Smooth muscle cell (in vitro differentiated cells): ENCODE measurements around the gene GRHL1. TPM values are rescaled to one million over a fixed set of nuclear protein-coding genes. Genes with fewer than 3 reads are reported as not detected.

Source experiments
- DNase-seq: peaks from one replicate; lab custom pipeline; 2025; ENCODE audit not compliant: unreplicated experiment; lab: John Stamatoyannopoulos, UW
- H2AFZ ChIP-seq: fragments of 200-600 bp; sonication (generic); 2 replicates; pipeline ENCODE4 v1.6.0; 2016; ENCODE audit warnings: antibody characterized with exemption, low read depth, mild to moderate bottlenecking
- H3F3A ChIP-seq: fragments of 200-600 bp; sonication (generic); 2 replicates; pipeline ENCODE4 v1.6.0; 2017; ENCODE audit warnings: antibody characterized with exemption, low read depth
- H3K27ac ChIP-seq: fragments of 200-600 bp; sonication (generic); 2 replicates; pipeline ENCODE4 v1.5.1; 2016; ENCODE audit warnings: low read depth, mild to moderate bottlenecking
- H3K27me3 ChIP-seq: fragments of 200-600 bp; sonication (generic); 2 replicates; pipeline ENCODE4 v1.6.1; 2016; ENCODE audit warnings: low read depth, mild to moderate bottlenecking
- H3K36me3 ChIP-seq: fragments of 200-600 bp; sonication (generic); 2 replicates; pipeline ENCODE4 v1.5.1; 2016; ENCODE audit warnings: low read depth
- H3K4me1 ChIP-seq: fragments of 200-600 bp; sonication (generic); 2 replicates; pipeline ENCODE4 v1.5.1; 2016; ENCODE audit warnings: low read depth
- H3K4me2 ChIP-seq: fragments of 200-600 bp; sonication (generic); 2 replicates; pipeline ENCODE4 v1.6.0; 2016; ENCODE audit warnings: mild to moderate bottlenecking
- H3K4me3 ChIP-seq: fragments of 200-600 bp; sonication (generic); 2 replicates; pipeline ENCODE4 v1.5.1; 2016; ENCODE audit warnings: mild to moderate bottlenecking
- H3K79me2 ChIP-seq: fragments of 200-600 bp; sonication (generic); 2 replicates; pipeline ENCODE4 v1.6.0; 2016; ENCODE audit warnings: low read depth, mild to moderate bottlenecking
- H3K9ac ChIP-seq: fragments of 200-600 bp; sonication (generic); 2 replicates; pipeline ENCODE4 v1.6.0; 2016; ENCODE audit warnings: low read depth
- H3K9me3 ChIP-seq: fragments of 200-600 bp; sonication (generic); replicated peaks from 2 replicates; pipeline ENCODE4 v1.5.1; 2016; ENCODE audit warnings: low read depth
- H4K20me1 ChIP-seq: fragments of 200-600 bp; sonication (generic); 2 replicates; pipeline ENCODE4 v1.6.0; 2016; ENCODE audit warnings: low read depth
- CTCF ChIP-seq: fragments of 200-600 bp; sonication (generic); IDR thresholded peaks from 2 replicates; pipeline ENCODE4 v1.5.1; 2017; ENCODE audit warnings: borderline replicate concordance, mild to moderate bottlenecking, antibody characterized with exemption; ENCODE audit not compliant: insufficient read depth, poor library complexity, severe bottlenecking
- WGBS: methylation state at CpG from one replicate; pipeline ENCODE4 v1.1.7; 2016; ENCODE audit warnings: low lambda C conversion rate; 5-methylcytosine and 5-hydroxymethylcytosine counted together
- polyA plus RNA-seq: library from polyadenylated mRNA; unstranded; fragments of >200 nt; fragmentation: Nextera tagmentation; extraction: Ambion mirVana; gene quantifications from 2 replicates; pipeline ENCODE4 v1.2.1, GENCODE V29; 2016
- total RNA-seq: library from RNA; depleted of rRNA; stranded (reverse); fragments of >200 nt; gene quantifications from 2 replicates; pipeline ENCODE4 v1.2.3, GENCODE V29; 2014

Gene GRHL1
- total and polyA plus RNA-seq, 2 experiments from 2014 or later = 2.0 to 26.8 TPM

- DNase-seq = no peak
- peak overlapping the region; percentile 75 for H3K27ac ChIP-seq
- H2AFZ ChIP-seq = peak overlapping the region; percentile 88
- WGBS = 38% methylated on average over 12 of the region's 12 CpGs
- peak overlapping the region; percentile 55 for H3K4me2 ChIP-seq
- TF ChIP-seq CTCF = no peak
- H3K36me3 ChIP-seq = no peaks in the 10 kb centered on the region
- no peaks in the 10 kb centered on the region for H3K9me3 ChIP-seq
- H4K20me1 ChIP-seq = no peaks in the 10 kb centered on the region
- no peaks in the 10 kb centered on the region for H3K27me3 ChIP-seq
- no peak overlapping the region for H3K4me3 ChIP-seq
- H3K9ac ChIP-seq = peak overlapping the region; percentile 23
- H3K79me2 ChIP-seq = no peaks in the 10 kb centered on the region
- peaks cover 40% of the 10 kb centered on the region for H3K4me1 ChIP-seq
- peaks cover 23% of the 10 kb centered on the region for H3F3A ChIP-seq
These were observed 18.9 kb downstream of the GRHL1 start for GRCh38 chr2:9970200-9971044.

- Histone ChIP-seq H3K4me1 (peaks cover 40% of the 10 kb centered on the region), H3K36me3 (no peaks in the 10 kb centered on the region)
- WGBS = 35% methylated on average over 9 of the region's 9 CpGs
These were observed 19.8 kb downstream of the GRHL1 start for GRCh38 chr2:9971105-9971818.

GRCh38 chr2:9971890-9972289 lies 20.4 kb downstream of the GRHL1 start:
- Histone ChIP-seq H3K4me2 (peak overlapping the region; percentile 55), H3K9ac (no peak overlapping the region)

More at GRCh38 chr2:9971105-9971818, 19.8 kb downstream of the GRHL1 start:
- Histone ChIP-seq H3K27me3 (no peaks in the 10 kb centered on the region), H4K20me1 (no peaks in the 10 kb centered on the region), H3K27ac (peak overlapping the region; percentile 75), H3K4me3 (no peak overlapping the region), H3K4me2 (peak overlapping the region; percentile 55), H2AFZ (no peak overlapping the region), H3F3A (peaks cover 23% of the 10 kb centered on the region), H3K9ac (no peak overlapping the region), H3K79me2 (no peaks in the 10 kb centered on the region), H3K9me3 (no peaks in the 10 kb centered on the region)
- DNase-seq = no peak
- no peak for TF ChIP-seq CTCF

More at GRCh38 chr2:9971890-9972289, 20.4 kb downstream of the GRHL1 start:
- peaks cover 40% of the 10 kb centered on the region for H3K4me1 ChIP-seq
- H3K4me3 ChIP-seq = no peak overlapping the region
- TF ChIP-seq CTCF = no peak
- no peak for DNase-seq
- no peaks in the 10 kb centered on the region for H4K20me1 ChIP-seq
- H2AFZ ChIP-seq = no peak overlapping the region
- H3K27ac ChIP-seq = peak overlapping the region; percentile 75
- H3K27me3 ChIP-seq = no peaks in the 10 kb centered on the region
- H3K36me3 ChIP-seq = no peaks in the 10 kb centered on the region
- no peaks in the 10 kb centered on the region for H3K79me2 ChIP-seq
- H3K9me3 ChIP-seq = no peaks in the 10 kb centered on the region
- H3F3A ChIP-seq = peaks cover 23% of the 10 kb centered on the region
- WGBS = 97% methylated on average over 6 of the region's 6 CpGs
